HEK293 (cell line): ENCODE results near the gene RB1.

Source experiments
- CTCF ChIA-PET: fragments of 350-600 bp; formaldehyde crosslinking; extraction: SDS; loops from one replicate; lab custom pipeline; 2021; ENCODE audit warnings: antibody characterized with exemption; lab: Yijun Ruan, JAX
- POLR2A ChIA-PET: fragments of 300-600 bp; formaldehyde crosslinking; extraction: SDS; loops from one replicate; lab custom pipeline; 2020; ENCODE audit warnings: antibody characterized with exemption, inconsistent platforms; lab: Yijun Ruan, JAX
- H3K27ac ChIP-seq: fragments of 200-500 bp; sonication (Bioruptor generic); 2 replicates; pipeline ENCODE4 v1.5.1; 2014; ENCODE audit warnings: low read depth, low read length, control low read depth, inconsistent platforms; ENCODE audit errors: extremely low read depth
- H3K36me3 ChIP-seq, 2 experiments: fragments of 200-500 bp in 1 of 2; sonication (Bioruptor generic) in 1 of 2; 1 replicate in 1 of 2; 2 replicates in 1 of 2; pipeline ENCODE4 v1.5.1; 2014 to 2017; ENCODE audit warnings: inconsistent platforms in 2 of 2, low read length in 2 of 2; ENCODE audit not compliant: control insufficient read depth in 2 of 2, insufficient read depth in 1 of 2
- H3K4me1 ChIP-seq: fragments of 200-500 bp; sonication (Bioruptor generic); 2 replicates; pipeline ENCODE4 v1.5.1; 2014; ENCODE audit warnings: mild to moderate bottlenecking, low read length, inconsistent platforms; ENCODE audit not compliant: control insufficient read depth, insufficient read depth
- H3K4me3 ChIP-seq: 2 replicates; pipeline ENCODE4 v1.5.1; 2011; ENCODE audit warnings: low read depth, mild to moderate bottlenecking, control low read depth, low read length, moderate library complexity
- H3K9me3 ChIP-seq: fragments of 200-500 bp; sonication (Bioruptor generic); 2 replicates; pipeline ENCODE4 v1.5.1; 2014; ENCODE audit warnings: low read depth, low read length, inconsistent platforms; ENCODE audit not compliant: control insufficient read depth, insufficient read depth
- GLIS1 ChIP-seq: fragments of 450-650 bp; formaldehyde crosslinking; IDR thresholded peaks from 2 replicates; pipeline ENCODE4 v1.5.1; 2016; ENCODE audit warnings: missing biosample characterization, missing genetic modification characterization
- GLIS2 ChIP-seq: fragments of 450-650 bp; formaldehyde crosslinking; IDR thresholded peaks from 2 replicates; pipeline ENCODE4 v1.5.1; 2016; ENCODE audit warnings: missing biosample characterization, missing genetic modification characterization
- INSM2 ChIP-seq: fragments of 450-650 bp; formaldehyde crosslinking; IDR thresholded peaks from 2 replicates; pipeline ENCODE4 v1.5.1; 2016; ENCODE audit warnings: missing biosample characterization, missing genetic modification characterization
- OSR2 ChIP-seq: fragments of 450-650 bp; formaldehyde crosslinking; IDR thresholded peaks from 2 replicates; pipeline ENCODE4 v1.5.1; 2016; ENCODE audit warnings: missing biosample characterization, missing genetic modification characterization
- RBAK ChIP-seq: fragments of 450-650 bp; formaldehyde crosslinking; IDR thresholded peaks from 2 replicates; pipeline ENCODE4 v1.5.1; 2016; ENCODE audit warnings: missing biosample characterization, missing genetic modification characterization
- SP7 ChIP-seq: fragments of 450-650 bp; formaldehyde crosslinking; IDR thresholded peaks from 2 replicates; pipeline ENCODE4 v1.5.1; 2016; ENCODE audit warnings: missing biosample characterization, missing genetic modification characterization
- YY2 ChIP-seq: fragments of 450-650 bp; formaldehyde crosslinking; IDR thresholded peaks from 2 replicates; pipeline ENCODE4 v1.5.1; 2016; ENCODE audit warnings: missing biosample characterization, missing genetic modification characterization
- ZFP3 ChIP-seq: fragments of 450-650 bp; formaldehyde crosslinking; IDR thresholded peaks from 2 replicates; pipeline ENCODE4 v1.5.1; 2016; ENCODE audit warnings: low read depth, missing biosample characterization, missing genetic modification characterization
- ZNF146 ChIP-seq: fragments of 450-650 bp; formaldehyde crosslinking; IDR thresholded peaks from 2 replicates; pipeline ENCODE4 v1.5.1; 2016; ENCODE audit warnings: missing biosample characterization, missing genetic modification characterization
- ZNF223 ChIP-seq: fragments of 450-650 bp; formaldehyde crosslinking; IDR thresholded peaks from 2 replicates; pipeline ENCODE4 v1.5.1; 2016; ENCODE audit warnings: missing biosample characterization, missing genetic modification characterization
- ZNF24 ChIP-seq: fragments of 450-650 bp; formaldehyde crosslinking; IDR thresholded peaks from 2 replicates; pipeline ENCODE4 v1.5.1; 2016; ENCODE audit warnings: missing biosample characterization, missing genetic modification characterization
- ZNF366 ChIP-seq: fragments of 450-650 bp; formaldehyde crosslinking; conservative IDR thresholded peaks from 2 replicates; pipeline ENCODE4 v1.5.1; 2016; ENCODE audit warnings: missing biosample characterization, missing genetic modification characterization
- ZNF391 ChIP-seq: fragments of 450-650 bp; formaldehyde crosslinking; IDR thresholded peaks from 2 replicates; pipeline ENCODE4 v1.5.1; 2016; ENCODE audit warnings: low read depth, missing biosample characterization, missing genetic modification characterization, borderline replicate concordance
- ZNF560 ChIP-seq: fragments of 450-650 bp; formaldehyde crosslinking; IDR thresholded peaks from 2 replicates; pipeline ENCODE4 v1.5.1; 2017; ENCODE audit warnings: missing biosample characterization, missing genetic modification characterization, borderline replicate concordance
- ZNF624 ChIP-seq: fragments of 450-650 bp; formaldehyde crosslinking; IDR thresholded peaks from 2 replicates; pipeline ENCODE4 v1.5.1; 2017; ENCODE audit warnings: missing biosample characterization, missing genetic modification characterization
- ZNF658 ChIP-seq: fragments of 450-650 bp; formaldehyde crosslinking; IDR thresholded peaks from 2 replicates; pipeline ENCODE4; 2016; ENCODE audit warnings: missing biosample characterization, missing genetic modification characterization
- TF ChIP-seq, protein P1 (sequence below): fragments of 450-650 bp; formaldehyde crosslinking; IDR thresholded peaks from 2 replicates; pipeline ENCODE4 v1.5.0; 2017; ENCODE audit warnings: missing biosample characterization, missing genetic modification characterization, borderline replicate concordance
- TF ChIP-seq, protein P2 (sequence below): fragments of 450-650 bp; formaldehyde crosslinking; IDR thresholded peaks from 2 replicates; pipeline ENCODE4 v1.5.1; 2016; ENCODE audit warnings: missing biosample characterization, missing genetic modification characterization
- TF ChIP-seq, protein P3 (sequence below): fragments of 450-650 bp; formaldehyde crosslinking; IDR thresholded peaks from 2 replicates; pipeline ENCODE4 v1.5.1; 2016; ENCODE audit warnings: missing biosample characterization, missing genetic modification characterization
- TF ChIP-seq, protein P4 (sequence below): fragments of 450-650 bp; formaldehyde crosslinking; IDR thresholded peaks from 2 replicates; pipeline ENCODE4 v1.5.1; 2016; ENCODE audit warnings: missing biosample characterization, missing genetic modification characterization
- TF ChIP-seq, protein P5 (sequence below): fragments of 450-650 bp; IDR thresholded peaks from 2 replicates; pipeline ENCODE4 v1.5.1; 2018; ENCODE audit warnings: missing biosample characterization, missing genetic modification characterization
- TF ChIP-seq, protein P6 (sequence below): fragments of 450-650 bp; formaldehyde crosslinking; IDR thresholded peaks from 2 replicates; pipeline ENCODE4 v1.5.1; 2016; ENCODE audit warnings: missing biosample characterization, missing genetic modification characterization

Gene RB1

DNA sequence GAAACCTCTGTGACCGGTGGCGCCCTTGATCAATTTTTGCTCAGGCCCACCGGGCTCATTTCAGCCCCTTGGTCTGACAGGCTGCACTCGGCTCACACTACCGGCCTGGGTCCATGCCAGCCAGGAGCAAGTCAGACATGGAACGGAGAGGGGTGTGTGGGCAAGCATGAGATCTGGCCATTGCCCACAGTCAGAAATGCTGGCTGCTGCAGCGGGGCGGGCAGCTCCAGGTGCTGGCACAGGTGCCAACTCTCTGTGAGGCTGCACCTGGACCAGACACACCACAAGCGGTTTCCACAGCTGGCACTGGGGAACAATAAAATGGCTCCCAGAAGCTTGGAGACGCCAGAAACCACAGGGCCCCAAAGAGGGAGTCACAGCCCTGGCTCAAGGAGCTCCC lies 153.0 kb downstream of the RB1 start:
- Histone ChIP-seq H3K27ac (no peak overlapping the region), H3K4me3 (no peak overlapping the region), H3K4me1 (peaks cover 2% of the 10 kb centered on the region; the same call in 1 of the 2 replicates), H3K36me3 (peaks cover 8 to 14% of the 10 kb centered on the region in 2 experiments), H3K9me3 (no peaks in the 10 kb centered on the region)
- ChIA-PET CTCF (no interaction called here), POLR2A (no interaction called here)
- TF ChIP-seq SP7 (tag by site-specific recombination) = no peak
- TF ChIP-seq, protein P1, sequence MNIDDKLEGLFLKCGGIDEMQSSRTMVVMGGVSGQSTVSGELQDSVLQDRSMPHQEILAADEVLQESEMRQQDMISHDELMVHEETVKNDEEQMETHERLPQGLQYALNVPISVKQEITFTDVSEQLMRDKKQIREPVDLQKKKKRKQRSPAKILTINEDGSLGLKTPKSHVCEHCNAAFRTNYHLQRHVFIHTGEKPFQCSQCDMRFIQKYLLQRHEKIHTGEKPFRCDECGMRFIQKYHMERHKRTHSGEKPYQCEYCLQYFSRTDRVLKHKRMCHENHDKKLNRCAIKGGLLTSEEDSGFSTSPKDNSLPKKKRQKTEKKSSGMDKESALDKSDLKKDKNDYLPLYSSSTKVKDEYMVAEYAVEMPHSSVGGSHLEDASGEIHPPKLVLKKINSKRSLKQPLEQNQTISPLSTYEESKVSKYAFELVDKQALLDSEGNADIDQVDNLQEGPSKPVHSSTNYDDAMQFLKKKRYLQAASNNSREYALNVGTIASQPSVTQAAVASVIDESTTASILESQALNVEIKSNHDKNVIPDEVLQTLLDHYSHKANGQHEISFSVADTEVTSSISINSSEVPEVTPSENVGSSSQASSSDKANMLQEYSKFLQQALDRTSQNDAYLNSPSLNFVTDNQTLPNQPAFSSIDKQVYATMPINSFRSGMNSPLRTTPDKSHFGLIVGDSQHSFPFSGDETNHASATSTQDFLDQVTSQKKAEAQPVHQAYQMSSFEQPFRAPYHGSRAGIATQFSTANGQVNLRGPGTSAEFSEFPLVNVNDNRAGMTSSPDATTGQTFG (tag by site-specific recombination) = no peak
- no peak for TF ChIP-seq GLIS1
- TF ChIP-seq, protein P2, sequence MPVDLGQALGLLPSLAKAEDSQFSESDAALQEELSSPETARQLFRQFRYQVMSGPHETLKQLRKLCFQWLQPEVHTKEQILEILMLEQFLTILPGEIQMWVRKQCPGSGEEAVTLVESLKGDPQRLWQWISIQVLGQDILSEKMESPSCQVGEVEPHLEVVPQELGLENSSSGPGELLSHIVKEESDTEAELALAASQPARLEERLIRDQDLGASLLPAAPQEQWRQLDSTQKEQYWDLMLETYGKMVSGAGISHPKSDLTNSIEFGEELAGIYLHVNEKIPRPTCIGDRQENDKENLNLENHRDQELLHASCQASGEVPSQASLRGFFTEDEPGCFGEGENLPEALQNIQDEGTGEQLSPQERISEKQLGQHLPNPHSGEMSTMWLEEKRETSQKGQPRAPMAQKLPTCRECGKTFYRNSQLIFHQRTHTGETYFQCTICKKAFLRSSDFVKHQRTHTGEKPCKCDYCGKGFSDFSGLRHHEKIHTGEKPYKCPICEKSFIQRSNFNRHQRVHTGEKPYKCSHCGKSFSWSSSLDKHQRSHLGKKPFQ (tag by site-specific recombination) = no peak
- no peak for TF ChIP-seq ZNF366 (tag by site-specific recombination)
- TF ChIP-seq ZNF560 (tag by site-specific recombination) = no peak
- no peak for TF ChIP-seq ZFP3 (tag by site-specific recombination)
- TF ChIP-seq ZNF146 = no peak
- TF ChIP-seq, protein P3, sequence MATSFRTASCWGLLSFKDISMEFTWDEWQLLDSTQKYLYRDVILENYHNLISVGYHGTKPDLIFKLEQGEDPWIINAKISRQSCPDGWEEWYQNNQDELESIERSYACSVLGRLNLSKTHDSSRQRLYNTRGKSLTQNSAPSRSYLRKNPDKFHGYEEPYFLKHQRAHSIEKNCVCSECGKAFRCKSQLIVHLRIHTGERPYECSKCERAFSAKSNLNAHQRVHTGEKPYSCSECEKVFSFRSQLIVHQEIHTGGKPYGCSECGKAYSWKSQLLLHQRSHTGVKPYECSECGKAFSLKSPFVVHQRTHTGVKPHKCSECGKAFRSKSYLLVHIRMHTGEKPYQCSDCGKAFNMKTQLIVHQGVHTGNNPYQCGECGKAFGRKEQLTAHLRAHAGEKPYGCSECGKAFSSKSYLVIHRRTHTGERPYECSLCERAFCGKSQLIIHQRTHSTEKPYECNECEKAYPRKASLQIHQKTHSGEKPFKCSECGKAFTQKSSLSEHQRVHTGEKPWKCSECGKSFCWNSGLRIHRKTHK (tag by site-specific recombination) = no peak
- TF ChIP-seq, protein P4, sequence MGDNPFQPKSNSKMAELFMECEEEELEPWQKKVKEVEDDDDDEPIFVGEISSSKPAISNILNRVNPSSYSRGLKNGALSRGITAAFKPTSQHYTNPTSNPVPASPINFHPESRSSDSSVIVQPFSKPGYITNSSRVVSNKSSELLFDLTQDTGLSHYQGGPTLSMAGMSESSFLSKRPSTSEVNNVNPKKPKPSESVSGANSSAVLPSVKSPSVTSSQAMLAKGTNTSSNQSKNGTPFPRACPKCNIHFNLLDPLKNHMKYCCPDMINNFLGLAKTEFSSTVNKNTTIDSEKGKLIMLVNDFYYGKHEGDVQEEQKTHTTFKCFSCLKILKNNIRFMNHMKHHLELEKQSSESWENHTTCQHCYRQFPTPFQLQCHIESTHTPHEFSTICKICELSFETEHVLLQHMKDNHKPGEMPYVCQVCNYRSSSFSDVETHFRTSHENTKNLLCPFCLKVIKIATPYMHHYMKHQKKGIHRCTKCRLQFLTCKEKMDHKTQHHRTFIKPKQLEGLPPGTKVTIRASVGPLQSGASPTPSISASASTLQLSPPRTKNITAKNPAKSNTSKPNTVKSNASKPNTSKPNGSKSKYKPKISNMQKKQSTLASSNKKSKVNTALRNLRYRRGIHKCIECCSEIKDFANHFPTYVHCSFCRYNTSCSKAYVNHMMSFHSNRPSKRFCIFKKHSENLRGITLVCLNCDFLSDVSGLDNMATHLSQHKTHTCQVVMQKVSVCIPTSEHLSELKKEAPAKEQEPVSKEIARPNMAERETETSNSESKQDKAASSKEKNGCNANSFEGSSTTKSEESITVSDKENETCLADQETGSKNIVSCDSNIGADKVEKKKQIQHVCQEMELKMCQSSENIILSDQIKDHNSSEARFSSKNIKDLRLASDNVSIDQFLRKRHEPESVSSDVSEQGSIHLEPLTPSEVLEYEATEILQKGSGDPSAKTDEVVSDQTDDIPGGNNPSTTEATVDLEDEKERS (tag by site-specific recombination) = no peak
- TF ChIP-seq ZNF391 = no peak

DNA sequence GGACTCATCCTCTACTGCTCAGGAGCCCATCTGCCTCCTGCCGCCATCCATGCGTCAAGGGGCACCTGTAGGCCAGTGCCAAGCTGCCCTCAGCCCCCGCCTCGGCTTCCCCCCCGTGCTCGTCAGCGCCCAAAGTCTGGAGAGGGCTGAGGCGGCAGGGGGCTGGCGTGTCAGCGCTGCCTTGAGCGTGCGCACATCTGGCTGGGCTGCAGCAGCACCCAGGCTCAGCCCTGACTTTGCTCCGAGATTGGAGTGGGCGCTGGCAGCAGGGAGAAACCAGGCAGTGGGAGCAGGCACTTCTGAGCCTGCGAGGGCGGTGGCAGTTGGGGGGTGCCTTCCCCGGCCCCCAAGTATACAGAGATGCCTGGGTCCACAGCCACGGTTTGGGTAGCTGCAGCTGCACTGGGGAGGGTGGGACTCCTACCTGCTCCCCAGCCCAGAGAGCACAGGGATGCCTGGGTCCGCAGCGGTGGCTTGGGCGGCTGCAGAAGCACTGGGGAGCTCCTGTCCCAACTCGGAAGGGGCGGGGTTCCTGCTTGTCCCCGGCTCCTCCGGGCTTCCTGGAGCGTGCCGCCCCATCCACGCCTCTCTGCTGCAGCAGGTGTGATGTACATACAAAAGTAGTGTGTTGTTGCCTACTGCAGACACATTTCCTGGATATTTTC lies 154.2 kb downstream of the RB1 start:
- POLR2A ChIA-PET = no interaction called here
- Histone ChIP-seq H3K27ac (no peak overlapping the region), H3K36me3 (peaks cover 8 to 14% of the 10 kb centered on the region in 2 experiments), H3K4me1 (peaks cover 2% of the 10 kb centered on the region; the same call in 1 of the 2 replicates), H3K4me3 (no peak overlapping the region), H3K9me3 (no peaks in the 10 kb centered on the region)
- CTCF ChIA-PET = no interaction called here
- TF ChIP-seq GLIS2 (tag by site-specific recombination) = no peak
- no peak for TF ChIP-seq ZNF223 (tag by site-specific recombination)
- no peak for TF ChIP-seq YY2 (tag by site-specific recombination)
- no peak for TF ChIP-seq RBAK (tag by site-specific recombination)
- no peak for TF ChIP-seq INSM2
- TF ChIP-seq OSR2 = no peak
- TF ChIP-seq ZNF624 (tag by site-specific recombination) = no peak
- no peak for TF ChIP-seq ZNF24
- no peak for TF ChIP-seq ZNF658 (tag by site-specific recombination)
- TF ChIP-seq, protein P5, sequence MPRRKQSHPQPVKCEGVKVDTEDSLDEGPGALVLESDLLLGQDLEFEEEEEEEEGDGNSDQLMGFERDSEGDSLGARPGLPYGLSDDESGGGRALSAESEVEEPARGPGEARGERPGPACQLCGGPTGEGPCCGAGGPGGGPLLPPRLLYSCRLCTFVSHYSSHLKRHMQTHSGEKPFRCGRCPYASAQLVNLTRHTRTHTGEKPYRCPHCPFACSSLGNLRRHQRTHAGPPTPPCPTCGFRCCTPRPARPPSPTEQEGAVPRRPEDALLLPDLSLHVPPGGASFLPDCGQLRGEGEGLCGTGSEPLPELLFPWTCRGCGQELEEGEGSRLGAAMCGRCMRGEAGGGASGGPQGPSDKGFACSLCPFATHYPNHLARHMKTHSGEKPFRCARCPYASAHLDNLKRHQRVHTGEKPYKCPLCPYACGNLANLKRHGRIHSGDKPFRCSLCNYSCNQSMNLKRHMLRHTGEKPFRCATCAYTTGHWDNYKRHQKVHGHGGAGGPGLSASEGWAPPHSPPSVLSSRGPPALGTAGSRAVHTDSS (tag by site-specific recombination) = no peak
- TF ChIP-seq, protein P6, sequence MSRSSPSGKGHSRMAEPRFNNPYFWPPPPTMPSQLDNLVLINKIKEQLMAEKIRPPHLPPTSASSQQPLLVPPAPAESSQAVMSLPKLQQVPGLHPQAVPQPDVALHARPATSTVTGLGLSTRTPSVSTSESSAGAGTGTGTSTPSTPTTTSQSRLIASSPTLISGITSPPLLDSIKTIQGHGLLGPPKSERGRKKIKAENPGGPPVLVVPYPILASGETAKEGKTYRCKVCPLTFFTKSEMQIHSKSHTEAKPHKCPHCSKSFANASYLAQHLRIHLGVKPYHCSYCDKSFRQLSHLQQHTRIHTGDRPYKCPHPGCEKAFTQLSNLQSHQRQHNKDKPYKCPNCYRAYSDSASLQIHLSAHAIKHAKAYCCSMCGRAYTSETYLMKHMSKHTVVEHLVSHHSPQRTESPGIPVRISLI (tag by site-specific recombination) = no peak
